GM18907 (cell line): ENCODE data around the gene CYP2E1.
"Not testable (repeated sequence)": the region's sequence is repeated elsewhere in the genome, so short reads cannot be mapped to it uniquely, and the experiment has no call there.

Experiments
- ATAC-seq: cut with Tn5 transposase; IDR thresholded peaks from one replicate; pipeline ENCODE4 v1.9.1; 2021; ENCODE audit warnings: mild to moderate bottlenecking, moderate library complexity; ENCODE audit not compliant: unreplicated experiment

The CYP2E1 gene

GRCh38 chr10:133568831-133569527 is 41.8 kb downstream of the CYP2E1 start:
- not testable (repeated sequence) for ATAC-seq

DNA sequence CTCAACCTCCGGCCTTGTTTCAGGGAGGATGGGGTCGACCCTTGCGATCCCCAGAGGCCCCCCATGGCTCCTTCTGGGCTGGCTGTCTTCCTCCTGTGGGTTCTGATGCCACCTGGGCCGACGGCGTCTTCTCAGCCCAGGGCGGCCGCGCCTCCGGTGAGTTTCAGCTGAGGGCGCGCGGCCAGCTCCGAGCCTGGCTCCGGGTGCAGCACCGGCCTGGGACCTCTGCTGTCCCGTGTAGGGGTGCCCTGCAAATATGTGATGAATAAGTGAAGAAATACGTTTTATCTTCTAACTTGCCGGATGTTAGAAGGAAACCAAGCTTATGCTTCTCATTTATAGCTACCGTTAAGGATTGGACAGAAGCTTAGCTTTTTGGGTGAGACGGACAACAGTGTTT is 42.6 kb downstream of the CYP2E1 start:
- ATAC-seq: not testable (repeated sequence)

DNA sequence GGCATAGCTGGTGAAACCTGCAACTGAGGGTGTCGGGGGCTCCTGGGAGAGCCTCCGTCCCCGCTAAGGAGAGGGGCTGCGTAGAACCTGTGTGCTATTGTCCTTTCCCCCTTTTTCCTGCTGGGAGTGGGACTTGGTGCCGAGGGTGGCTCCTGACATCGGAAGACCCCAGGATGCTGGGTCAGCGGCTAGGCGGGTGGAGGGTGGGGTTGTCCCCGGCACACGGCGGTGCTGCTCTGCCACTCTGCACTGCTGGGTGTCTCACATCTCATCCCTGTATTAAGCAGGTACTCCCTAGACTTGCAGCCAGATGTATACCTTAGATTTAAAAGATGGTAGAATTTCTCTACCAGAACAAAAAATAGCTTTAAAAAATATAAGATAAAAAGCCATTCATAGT is 44.9 kb downstream of the CYP2E1 start:
- not testable (repeated sequence) for ATAC-seq

DNA sequence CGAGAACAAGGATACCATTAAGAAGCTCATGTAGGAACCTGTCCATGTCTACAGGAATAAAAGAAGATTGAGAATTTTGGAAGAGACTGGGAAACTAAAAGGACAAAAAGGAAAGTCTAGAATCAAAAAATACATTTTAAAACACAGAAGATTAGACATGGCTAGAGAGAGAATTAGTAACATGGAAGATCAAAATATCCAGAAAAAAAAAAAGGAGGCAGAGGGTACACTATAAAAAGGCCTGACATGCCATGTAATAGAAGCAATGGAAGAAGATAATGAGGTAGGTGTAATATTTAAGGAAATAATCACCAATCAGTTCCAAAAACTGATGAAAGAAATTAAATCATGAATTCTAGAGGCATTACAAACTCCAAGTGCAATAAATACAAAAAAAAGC is 46.3 kb downstream of the CYP2E1 start:
- ATAC-seq: not testable (repeated sequence)

GRCh38 chr10:133577037-133577436 is 49.9 kb downstream of the CYP2E1 start:
- ATAC-seq: not testable (repeated sequence)
